SK-N-SH (cell line): ENCODE data around the gene TRAF7. TPM values are rescaled to one million over a fixed set of nuclear protein-coding genes. Genes with fewer than 3 reads are reported as not detected.

Experiments used
- CTCF ChIA-PET: fragments of 300-600, 350-600 bp; formaldehyde crosslinking; extraction: SDS; loops from one replicate; lab custom pipeline; 2021; lab: Yijun Ruan, JAX
- POLR2A ChIA-PET: fragments of 350-600 bp; sonication (Branson Sonifier 250); formaldehyde crosslinking; extraction: SDS; loops from one replicate; lab custom pipeline; 2020; ENCODE audit warnings: antibody characterized with exemption, inconsistent platforms; lab: Yijun Ruan, JAX
- DNase-seq: peaks from one replicate; pipeline ENCODE4 v3.0.0; 2012
- H2AFZ ChIP-seq: fragments of 200-600 bp; sonication (generic); 2 replicates; pipeline ENCODE4 v1.8.1; 2016; ENCODE audit warnings: antibody characterized with exemption, mild to moderate bottlenecking, low read depth
- H3F3A ChIP-seq: fragments of 200-600 bp; sonication (generic); replicated peaks from 2 replicates; pipeline ENCODE3; 2016; ENCODE audit warnings: antibody characterized with exemption, mild to moderate bottlenecking; ENCODE audit not compliant: insufficient read depth
- H3K27ac ChIP-seq, 2 experiments: fragments of 200-500 bp in 1 of 2; fragments of 200-600 bp in 1 of 2; sonication (Bioruptor generic) in 1 of 2; sonication (generic), shearing (Covaris generic) in 1 of 2; 2 replicates each; pipeline versions ENCODE4 v1.5.1 to v1.6.1; 2014 to 2016; ENCODE audit warnings: low read depth in 2 of 2, inconsistent platforms in 1 of 2, low read length in 1 of 2, mild to moderate bottlenecking in 1 of 2, mixed read lengths in 1 of 2
- H3K27me3 ChIP-seq: fragments of 200-600 bp; sonication (generic), shearing (Covaris generic); 2 replicates; pipeline ENCODE4 v1.6.1; 2016; ENCODE audit warnings: mixed run types; ENCODE audit not compliant: insufficient read depth
- H3K36me3 ChIP-seq, 2 experiments: fragments of 200-500 bp in 1 of 2; fragments of 200-600 bp in 1 of 2; sonication (Bioruptor generic) in 1 of 2; sonication (generic) in 1 of 2; replicated peaks in 1 of 2; 2 replicates each; pipeline versions ENCODE3 to v1.5.1; 2014 to 2016; ENCODE audit warnings: low read length in 1 of 2, mild to moderate bottlenecking in 1 of 2; ENCODE audit not compliant: insufficient read depth in 2 of 2, control insufficient read depth in 1 of 2
- H3K4me1 ChIP-seq, 2 experiments: fragments of 200-500 bp in 1 of 2; fragments of 200-600 bp in 1 of 2; sonication (Bioruptor generic) in 1 of 2; sonication (generic), shearing (Covaris generic) in 1 of 2; 2 replicates each; pipeline versions ENCODE4 v1.5.1 to v1.6.1; 2014 to 2016; ENCODE audit warnings: low read depth in 1 of 2, low read length in 1 of 2, mixed run types in 1 of 2; ENCODE audit not compliant: insufficient read depth in 2 of 2, control insufficient read depth in 1 of 2
- H3K4me2 ChIP-seq: fragments of 200-600 bp; sonication (generic), shearing (Covaris generic); 2 replicates; pipeline ENCODE4 v1.6.1; 2017; ENCODE audit warnings: mixed run types
- H3K4me3 ChIP-seq, 2 experiments: fragments of 200-500 bp in 1 of 2; fragments of 200-600 bp in 1 of 2; sonication (Bioruptor generic) in 1 of 2; sonication (generic), shearing (Covaris generic) in 1 of 2; 2 replicates each; pipeline versions ENCODE4 v1.5.1 to v1.8.1; 2014 to 2016; ENCODE audit warnings: low read depth in 2 of 2, inconsistent platforms in 1 of 2, low read length in 1 of 2, mild to moderate bottlenecking in 1 of 2, mixed read lengths in 1 of 2, moderate library complexity in 1 of 2
- H3K79me2 ChIP-seq: fragments of 200-600 bp; sonication (generic); 2 replicates; pipeline ENCODE4 v1.8.1; 2017; ENCODE audit warnings: mild to moderate bottlenecking; ENCODE audit not compliant: insufficient read depth
- H3K9ac ChIP-seq: fragments of 200-600 bp; sonication (generic); 2 replicates; pipeline ENCODE4 v1.6.1; 2017; ENCODE audit warnings: mixed run types
- H3K9me2 ChIP-seq: fragments of 200-600 bp; sonication (generic); 2 replicates; pipeline ENCODE4 v1.6.1; 2017; ENCODE audit warnings: mixed run types
- H3K9me3 ChIP-seq: fragments of 200-600 bp; sonication (generic); 2 replicates; pipeline ENCODE4 v1.6.1; 2017; ENCODE audit warnings: mixed run types, mild to moderate bottlenecking, moderate library complexity
- H4K20me1 ChIP-seq: fragments of 200-600 bp; sonication (generic); 2 replicates; pipeline ENCODE4 v1.6.1; 2017; ENCODE audit warnings: mild to moderate bottlenecking, mixed run types; ENCODE audit not compliant: insufficient read depth
- CHD2 ChIP-seq: fragments of 150-350 bp; IDR thresholded peaks from 2 replicates; pipeline ENCODE4 v1.6.1; 2018; ENCODE audit warnings: low read length; ENCODE audit not compliant: partially characterized antibody
- FOSL2 ChIP-seq: IDR thresholded peaks from 2 replicates; pipeline ENCODE4 v1.4.0; 2012; ENCODE audit warnings: low read depth, mild to moderate bottlenecking, moderate library complexity, borderline replicate concordance
- FOXM1 ChIP-seq: IDR thresholded peaks from 2 replicates; pipeline ENCODE4 v1.4.0; 2012; ENCODE audit warnings: low read depth, mild to moderate bottlenecking
- GATA2 ChIP-seq: sonication (generic); formaldehyde crosslinking; IDR thresholded peaks from 2 replicates; pipeline ENCODE4 v1.5.0; 2020; ENCODE audit warnings: mild to moderate bottlenecking, missing genetic modification reagents
- JUND ChIP-seq: IDR thresholded peaks from 2 replicates; pipeline ENCODE4 v1.4.0; 2012
- MXI1 ChIP-seq: IDR thresholded peaks from 2 replicates; pipeline ENCODE4 v1.6.1; 2012; ENCODE audit warnings: mild to moderate bottlenecking, low read depth, low read length, improper control_type of control experiment
- NRF1 ChIP-seq: IDR thresholded peaks from 2 replicates; pipeline ENCODE4 v1.6.1; 2012; ENCODE audit warnings: low read depth, mild to moderate bottlenecking, low read length
- REST ChIP-seq: IDR thresholded peaks from 2 replicates; pipeline ENCODE4 v1.6.1; 2012; ENCODE audit warnings: mild to moderate bottlenecking, low read depth, low read length, moderate library complexity
- RFX5 ChIP-seq: IDR thresholded peaks from 2 replicates; pipeline ENCODE4 v1.6.1; 2012; ENCODE audit warnings: mild to moderate bottlenecking, improper control_type of control experiment, low read length
- RXRA ChIP-seq: IDR thresholded peaks from 2 replicates; pipeline ENCODE4 v1.4.0; 2012; ENCODE audit warnings: low read depth, mild to moderate bottlenecking, borderline replicate concordance
- SMC3 ChIP-seq: IDR thresholded peaks from 2 replicates; pipeline ENCODE4 v1.6.1; 2012; ENCODE audit warnings: low read depth, low read length, improper control_type of control experiment
- TAF1 ChIP-seq: IDR thresholded peaks from 2 replicates; pipeline ENCODE4 v1.6.1; 2012; ENCODE audit warnings: low read depth, mild to moderate bottlenecking, low read length, moderate library complexity, borderline replicate concordance
- TCF12 ChIP-seq: IDR thresholded peaks from 2 replicates; pipeline ENCODE4 v1.4.0; 2012
- TEAD4 ChIP-seq: IDR thresholded peaks from 2 replicates; pipeline ENCODE4 v1.4.0; 2012; ENCODE audit warnings: mild to moderate bottlenecking, borderline replicate concordance; ENCODE audit not compliant: insufficient read depth
- USF1 ChIP-seq: IDR thresholded peaks from 2 replicates; pipeline ENCODE4 v1.4.0; 2012; ENCODE audit warnings: low read depth, borderline replicate concordance
- ZBTB33 ChIP-seq: IDR thresholded peaks from 2 replicates; pipeline ENCODE4 v1.4.0; 2012; ENCODE audit warnings: low read depth, borderline replicate concordance
- WGBS: methylation state at CpG from one replicate; pipeline ENCODE4 v1.1.6; 2017; ENCODE audit warnings: low lambda C conversion rate; 5-methylcytosine and 5-hydroxymethylcytosine counted together
- polyA plus RNA-seq, 3 experiments: library from polyadenylated mRNA; depleted of rRNA; stranded (reverse); fragments of >200 nt; gene quantifications; 2 replicates each; pipeline ENCODE4 v1.2.3, GENCODE V29; 2012
- TF ChIP-seq, protein P1 (sequence below): fragments of 150-350 bp; IDR thresholded peaks from 2 replicates; pipeline ENCODE4 v1.6.1; 2016; ENCODE audit warnings: mild to moderate bottlenecking, low read depth, low read length

Gene TRAF7
- polyA plus RNA-seq, 1 of the 3 experiments (the other 2 are of a cell fraction), result 73.0 TPM

- peaks cover 2% of the 10 kb centered on the region; the same call in 1 of the 2 replicates for H3K79me2 ChIP-seq
- H3F3A ChIP-seq, result peaks cover 14% of the 10 kb centered on the region
- H3K9ac ChIP-seq, result no peak overlapping the region
- POLR2A ChIA-PET, result interaction anchor here (1.1 kb wide), 1 partner anchor 11 kb away, joined by 3 read pairs; the partner anchor contains the start of gene TRAF7
- no peak overlapping the region for H3K27ac ChIP-seq
- no peak for DNase-seq
- 87% methylated on average over 9 of the region's 17 CpGs for WGBS
- no peaks in the 10 kb centered on the region for H3K36me3 ChIP-seq
- peaks cover 22% of the 10 kb centered on the region for H4K20me1 ChIP-seq
- no peak overlapping the region for H2AFZ ChIP-seq
- no peaks in the 10 kb centered on the region for H3K9me3 ChIP-seq
- no peak overlapping the region for H3K4me2 ChIP-seq
- CTCF ChIA-PET, result interaction anchor here (1.1 to 1.6 kb wide), 7 partner anchors 10 to 141 kb away, joined by 3 to 9 read pairs (median 3); no protein-coding TSS in a partner anchor
- H3K27me3 ChIP-seq, result no peaks in the 10 kb centered on the region
- no peak overlapping the region for H3K4me3 ChIP-seq
- H3K9me2 ChIP-seq, result no peaks in the 10 kb centered on the region
- TF ChIP-seq NRF1, result no peak
- no peak for TF ChIP-seq TCF12
- no peak for TF ChIP-seq USF1
- TF ChIP-seq REST, result no peak
- TF ChIP-seq FOSL2, result no peak
- TF ChIP-seq TEAD4, result no peak
- TF ChIP-seq RFX5, result no peak
- no peak for TF ChIP-seq GATA2
- no peak for TF ChIP-seq TAF1
- no peak for TF ChIP-seq ZBTB33
- no peak for TF ChIP-seq CHD2
- TF ChIP-seq MXI1, result no peak
- no peak for TF ChIP-seq FOXM1
- TF ChIP-seq, protein P1, sequence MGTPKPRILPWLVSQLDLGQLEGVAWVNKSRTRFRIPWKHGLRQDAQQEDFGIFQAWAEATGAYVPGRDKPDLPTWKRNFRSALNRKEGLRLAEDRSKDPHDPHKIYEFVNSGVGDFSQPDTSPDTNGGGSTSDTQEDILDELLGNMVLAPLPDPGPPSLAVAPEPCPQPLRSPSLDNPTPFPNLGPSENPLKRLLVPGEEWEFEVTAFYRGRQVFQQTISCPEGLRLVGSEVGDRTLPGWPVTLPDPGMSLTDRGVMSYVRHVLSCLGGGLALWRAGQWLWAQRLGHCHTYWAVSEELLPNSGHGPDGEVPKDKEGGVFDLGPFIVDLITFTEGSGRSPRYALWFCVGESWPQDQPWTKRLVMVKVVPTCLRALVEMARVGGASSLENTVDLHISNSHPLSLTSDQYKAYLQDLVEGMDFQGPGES, result no peak
- no peak for TF ChIP-seq JUND
- TF ChIP-seq SMC3, result no peak
- no peak for TF ChIP-seq RXRA
- peaks cover 3 to 21% of the 10 kb centered on the region in 2 experiments; a peak in 2 of 4 replicates for H3K4me1 ChIP-seq
Observed at GRCh38 chr16:2143878-2144485, 11.6 kb upstream of the TRAF7 start.
